Muscle layer of duodenum (tissue), 2 donors: Measurements from ENCODE around the gene DTX1.

ENCODE experiments used
- H3K27ac ChIP-seq: one replicate; pipeline ENCODE4 v1.7.0; 2013; ENCODE audit warnings: mild to moderate bottlenecking, low read length
- H3K27me3 ChIP-seq: one replicate; pipeline ENCODE4 v1.7.0; 2013; ENCODE audit warnings: low read depth, mild to moderate bottlenecking, control low read depth, low read length
- H3K36me3 ChIP-seq, 2 donors: one replicate each; pipeline ENCODE4 v1.7.0; 2013; ENCODE audit warnings: low read length in 2 of 2, control low read depth in 1 of 2, mild to moderate bottlenecking in 1 of 2; ENCODE audit not compliant: insufficient read depth in 2 of 2, control insufficient read depth in 1 of 2
- H3K4me1 ChIP-seq, 2 donors: one replicate each; pipeline ENCODE4 v1.7.0; 2013; ENCODE audit warnings: low read length in 2 of 2, mild to moderate bottlenecking in 2 of 2, control low read depth in 1 of 2, moderate library complexity in 1 of 2; ENCODE audit not compliant: insufficient read depth in 2 of 2, control insufficient read depth in 1 of 2
- H3K4me3 ChIP-seq, 2 donors: one replicate each; pipeline ENCODE4 v1.7.0; 2013; ENCODE audit warnings: low read length in 2 of 2, low read depth in 1 of 2, mild to moderate bottlenecking in 1 of 2
- H3K9me3 ChIP-seq, 2 donors: one replicate each; pipeline ENCODE4 v1.7.0; 2013; ENCODE audit warnings: low read length in 2 of 2, control low read depth in 1 of 2, mild to moderate bottlenecking in 1 of 2; ENCODE audit not compliant: control insufficient read depth in 1 of 2
- donor health status: healthy.

The DTX1 gene

DNA sequence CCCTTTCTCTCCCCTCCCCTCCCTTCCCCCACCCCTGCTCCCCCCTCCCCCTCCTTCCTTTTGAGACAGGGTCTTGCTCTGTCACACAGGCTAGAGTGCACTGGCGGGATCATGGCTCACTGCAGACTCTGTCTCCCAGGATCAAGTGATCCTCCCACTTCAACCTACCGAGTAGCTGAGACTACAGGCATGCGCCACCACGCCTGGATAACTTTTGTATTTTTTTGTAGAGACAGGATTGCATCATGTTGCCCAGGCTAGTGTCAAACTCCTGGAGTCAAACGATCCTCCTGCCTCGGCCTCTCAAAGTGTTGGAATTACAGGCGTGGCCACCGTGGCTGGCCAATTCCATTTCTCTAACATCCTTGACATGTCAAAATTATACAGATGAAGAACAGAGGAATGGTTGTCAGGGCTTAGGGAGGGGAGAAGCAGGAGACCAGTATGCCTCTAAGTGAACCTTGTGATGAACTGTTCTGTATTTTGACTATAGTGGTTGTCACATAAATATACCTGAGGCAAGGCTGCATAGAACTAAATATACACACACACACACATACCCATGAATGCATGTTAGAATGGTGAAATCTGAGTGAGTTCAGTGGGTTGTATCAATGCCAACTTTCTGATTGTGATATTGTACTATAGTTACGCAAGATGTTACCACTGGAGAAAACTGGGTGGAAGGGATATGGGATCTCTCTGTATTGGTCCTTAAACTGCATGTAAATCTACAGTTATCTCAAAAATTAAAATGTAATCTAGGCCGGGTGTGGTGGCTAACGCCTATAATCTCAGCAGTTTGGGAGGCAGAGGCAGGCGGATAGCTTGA is 89.4 kb downstream of the DTX1 start:
- no peak overlapping the region for H3K27ac ChIP-seq
- H3K4me1 ChIP-seq, result peaks cover 0 to 6% of the 10 kb centered on the region in 2 donors
- H3K9me3 ChIP-seq, result peaks cover 0 to 2% of the 10 kb centered on the region in 2 donors
- no peaks in the 10 kb centered on the region for H3K36me3 ChIP-seq
- no peaks in the 10 kb centered on the region for H3K27me3 ChIP-seq
- no peak overlapping the region for H3K4me3 ChIP-seq

DNA sequence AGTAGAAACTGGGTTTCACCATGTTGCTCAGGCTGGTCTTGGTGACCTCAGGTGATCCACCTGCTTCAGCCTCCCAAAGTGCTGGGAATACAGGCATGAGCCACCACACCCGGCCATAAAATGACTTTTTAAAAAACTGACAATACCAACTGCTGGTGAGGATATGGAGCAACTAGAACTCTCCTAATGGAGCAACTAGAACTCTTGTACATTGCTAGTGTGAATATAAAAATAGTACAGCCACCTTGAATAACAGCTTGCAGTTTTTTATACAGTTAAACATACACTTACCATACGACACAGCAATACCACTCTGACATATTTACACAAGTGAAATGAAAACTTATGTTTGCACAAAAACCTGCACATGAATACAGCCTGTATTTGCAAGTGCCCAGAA is 90.5 kb downstream of the DTX1 start:
- no peaks in the 10 kb centered on the region for H3K36me3 ChIP-seq
- no peak overlapping the region for H3K27ac ChIP-seq
- H3K4me3 ChIP-seq, result no peak overlapping the region
- peaks cover 0 to 6% of the 10 kb centered on the region in 2 donors for H3K4me1 ChIP-seq
- peaks cover 0 to 2% of the 10 kb centered on the region in 2 donors for H3K9me3 ChIP-seq
- H3K27me3 ChIP-seq, result no peaks in the 10 kb centered on the region
